Measurements from ENCODE around the gene EBNA1BP2. TPM values are rescaled to one million over a fixed set of nuclear protein-coding genes. Genes with fewer than 3 reads are reported as not detected.

EBNA1BP2 gene
- total and polyA plus RNA-seq, 2 experiments from 2014 or later: 48.2 to 65.0 TPM

GRCh38 chr1:43137445-43138052, 34.5 kb downstream of the EBNA1BP2 start:
- Histone ChIP-seq H3K27ac (peak overlapping the region; percentile 71), H3K4me1 (ENCODE audit: low read depth) (peaks cover 13% of the 10 kb centered on the region), H3K4me3 (no peak overlapping the region), H3K36me3 (no peaks in the 10 kb centered on the region), H3K27me3 (no peaks in the 10 kb centered on the region), H3K9me3 (ENCODE audit: low read depth) (no peaks in the 10 kb centered on the region)
- DNase-seq (ENCODE audit: low read depth in 1 of 2, low spot score in 1 of 2): peak; percentile 13 to 39
- no peak for TF ChIP-seq CTCF (IDR thresholded peaks at IDR 0.05; ENCODE audit: low read depth, low read length)

- no peak for TF ChIP-seq CTCF (IDR thresholded peaks at IDR 0.05; ENCODE audit: low read depth, low read length)
- Histone ChIP-seq H3K4me3 (no peak overlapping the region), H3K27ac (peak overlapping the region; percentile 71), H3K27me3 (no peaks in the 10 kb centered on the region), H3K9me3 (ENCODE audit: low read depth) (peaks cover 3% of the 10 kb centered on the region), H3K36me3 (no peaks in the 10 kb centered on the region), H3K4me1 (ENCODE audit: low read depth) (peaks cover 13% of the 10 kb centered on the region)
- DNase-seq (ENCODE audit: low read depth in 1 of 2, low spot score in 1 of 2): no peak
Observed at GRCh38 chr1:43135857-43136781, 36.0 kb downstream of the EBNA1BP2 start.

- no peak for TF ChIP-seq CTCF (IDR thresholded peaks at IDR 0.05; ENCODE audit: low read depth, low read length)
- Histone ChIP-seq H3K27me3 (no peaks in the 10 kb centered on the region), H3K4me3 (no peak overlapping the region), H3K27ac (no peak overlapping the region), H3K4me1 (ENCODE audit: low read depth) (peaks cover 13% of the 10 kb centered on the region), H3K36me3 (no peaks in the 10 kb centered on the region), H3K9me3 (ENCODE audit: low read depth) (peaks cover 3% of the 10 kb centered on the region)
- no peak for DNase-seq (ENCODE audit: low read depth in 1 of 2, low spot score in 1 of 2)
Observed at GRCh38 chr1:43134640-43135039, 37.5 kb downstream of the EBNA1BP2 start.

- no peak overlapping the region for H3K27ac ChIP-seq
- TF ChIP-seq CTCF (IDR thresholded peaks at IDR 0.05; ENCODE audit: low read depth, low read length): no peak
- no peak overlapping the region for H3K4me3 ChIP-seq
Observed at GRCh38 chr1:43134068-43134467, 38.0 kb downstream of the EBNA1BP2 start.

GRCh38 chr1:43129426-43129825, 42.7 kb downstream of the EBNA1BP2 start:
- no peaks in the 10 kb centered on the region for H3K36me3 ChIP-seq
- no peak overlapping the region for H3K27ac ChIP-seq
- no peak for TF ChIP-seq CTCF (IDR thresholded peaks at IDR 0.05; ENCODE audit: low read depth, low read length)
- no peaks in the 10 kb centered on the region for H3K4me1 ChIP-seq (ENCODE audit: low read depth)
- no peak for DNase-seq (ENCODE audit: low read depth in 1 of 2, low spot score in 1 of 2)
- H3K9me3 ChIP-seq (ENCODE audit: low read depth): peaks cover 3% of the 10 kb centered on the region
- no peaks in the 10 kb centered on the region for H3K27me3 ChIP-seq
- H3K4me3 ChIP-seq: no peak overlapping the region

More at GRCh38 chr1:43134068-43134467, 38.0 kb downstream of the EBNA1BP2 start:
- H3K36me3 ChIP-seq: no peaks in the 10 kb centered on the region
- H3K27me3 ChIP-seq: no peaks in the 10 kb centered on the region
- peaks cover 3% of the 10 kb centered on the region for H3K9me3 ChIP-seq (ENCODE audit: low read depth)
- H3K4me1 ChIP-seq (ENCODE audit: low read depth): peaks cover 13% of the 10 kb centered on the region
- DNase-seq (ENCODE audit: low read depth in 1 of 2, low spot score in 1 of 2): no peak
